Activated CD8-positive, alpha-beta memory T cell treated with anti-CD3 and anti-CD28 coated beads, Interleukin-2, amount 50 U/mL, for 24 hours (primary cell): Measurements from ENCODE around the gene ARMC6.
"Not testable (repeated sequence)": the region's sequence is repeated elsewhere in the genome, so short reads cannot be mapped to it uniquely, and the experiment has no call there.

Source experiments
- DNase-seq: peaks from one replicate; pipeline ENCODE4 v3.0.0-alpha.2; 2020; ENCODE audit errors: extremely low read depth

ARMC6 gene

GRCh38 chr19:19074196-19074882, 40.9 kb downstream of the ARMC6 start:
- no peak for DNase-seq

DNA sequence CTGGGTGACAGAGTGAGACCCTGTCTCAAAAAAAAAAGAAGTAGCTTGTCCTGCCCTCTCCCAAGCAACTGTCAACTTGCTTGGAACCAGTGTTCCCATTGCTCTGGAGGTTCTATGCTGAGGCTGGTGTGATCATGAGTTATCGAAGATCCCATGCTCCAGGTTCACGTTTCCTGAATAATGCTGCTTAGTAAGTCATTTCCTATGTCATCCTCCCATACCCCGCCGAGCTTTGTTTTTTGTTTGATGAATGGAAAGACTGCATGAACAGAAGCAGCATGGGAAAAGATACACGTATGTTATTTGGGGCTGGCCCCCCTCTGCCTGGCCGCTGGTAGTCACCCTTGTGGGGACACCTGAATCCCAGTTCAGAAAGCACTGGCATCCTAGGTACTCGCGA, 41.7 kb downstream of the ARMC6 start:
- DNase-seq = no peak

GRCh38 chr19:19076476-19076875, 43.1 kb downstream of the ARMC6 start:
- DNase-seq = no peak

DNA sequence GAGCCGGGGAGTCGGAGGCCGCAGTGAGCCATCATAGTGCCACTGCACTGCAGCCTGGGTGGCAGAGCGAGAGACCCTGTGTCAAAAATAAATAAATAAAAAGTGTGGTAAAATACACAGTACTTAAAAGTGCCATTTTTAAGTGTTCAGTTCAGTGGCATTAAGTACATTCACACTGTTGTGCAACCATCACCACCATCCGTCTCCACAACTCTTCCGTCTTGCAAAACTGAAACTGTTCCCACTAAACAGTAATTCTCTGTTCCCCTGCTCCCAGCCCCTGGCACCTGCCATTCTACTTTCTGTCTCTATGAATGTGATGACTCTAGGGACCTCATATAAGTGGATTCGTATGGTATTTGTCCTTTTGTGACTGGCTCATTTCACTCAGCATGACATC, 43.7 kb downstream of the ARMC6 start:
- DNase-seq = no peak

- DNase-seq = no peak
Measured at GRCh38 chr19:19078801-19079200, 45.4 kb downstream of the ARMC6 start.

DNA sequence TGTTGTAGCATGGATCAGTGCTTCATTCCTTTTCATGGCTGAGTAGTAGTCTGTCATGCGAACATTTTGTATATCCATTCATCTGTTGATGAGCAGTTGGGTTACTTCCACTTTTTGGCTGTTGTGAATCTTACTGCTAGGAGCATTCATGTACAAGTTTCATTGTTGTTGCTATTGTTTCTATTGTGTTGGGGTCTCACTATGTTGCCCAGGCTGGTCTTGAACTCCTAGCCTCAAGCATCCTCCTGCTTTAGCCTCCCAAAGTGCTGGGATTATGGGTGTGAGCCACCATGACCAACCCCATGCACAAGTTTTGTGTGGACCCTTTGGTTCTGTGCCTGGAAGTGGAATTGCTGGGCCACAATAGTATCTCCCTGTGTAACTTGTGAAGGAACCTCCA, 46.2 kb downstream of the ARMC6 start:
- DNase-seq = no peak

DNA sequence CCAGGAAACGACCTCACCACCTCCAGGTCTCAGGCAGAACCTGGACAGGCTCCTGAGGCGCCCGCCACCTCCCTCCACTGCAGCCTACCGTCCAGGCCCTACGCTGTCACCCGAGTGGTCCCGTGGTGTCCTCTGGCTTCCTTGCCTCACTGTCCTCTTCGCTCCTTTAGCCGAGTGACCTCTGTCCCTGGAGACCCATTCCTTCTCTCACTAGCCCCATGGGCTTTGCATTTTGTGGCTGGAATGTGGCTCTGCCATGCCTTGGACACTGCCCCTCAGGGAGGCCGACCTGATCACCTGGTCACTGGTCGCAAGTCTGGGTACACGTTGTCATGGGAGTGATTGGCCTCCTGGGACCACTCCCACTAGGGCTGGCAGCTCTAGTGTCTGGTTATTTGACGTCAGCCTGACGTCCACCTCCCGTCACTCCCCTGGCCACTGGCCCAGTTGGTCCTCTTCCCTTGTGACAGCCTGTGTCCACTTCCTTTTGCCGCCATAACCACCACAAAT, 48.3 kb downstream of the ARMC6 start:
- no peak for DNase-seq

GRCh38 chr19:19083413-19084178, 50.2 kb downstream of the ARMC6 start:
- no peak for DNase-seq

GRCh38 chr19:19087676-19088075, 54.3 kb downstream of the ARMC6 start:
- DNase-seq = no peak

DNA sequence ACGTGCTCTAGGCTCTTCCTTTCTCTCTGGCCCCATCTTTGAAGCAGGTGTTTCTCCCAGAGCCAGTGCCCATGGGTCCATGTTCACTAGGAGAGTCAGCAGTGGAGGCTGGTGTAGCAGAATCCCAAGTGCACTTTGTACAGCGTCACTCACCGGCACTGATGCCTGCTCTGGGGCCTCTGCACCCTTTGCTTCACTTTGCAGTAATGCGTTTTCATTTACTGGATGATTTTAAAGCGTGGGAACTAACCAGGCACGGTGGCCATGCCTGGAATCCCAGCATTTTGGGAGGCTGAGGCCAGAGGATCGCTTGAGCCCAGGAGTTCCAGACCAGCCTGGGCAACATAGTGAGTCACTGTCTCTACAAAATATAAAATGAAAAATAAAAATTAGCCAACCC, 61.1 kb downstream of the ARMC6 start:
- no peak for DNase-seq

- no peak for DNase-seq
Measured at GRCh38 chr19:19095691-19096090, 62.3 kb downstream of the ARMC6 start.

DNA sequence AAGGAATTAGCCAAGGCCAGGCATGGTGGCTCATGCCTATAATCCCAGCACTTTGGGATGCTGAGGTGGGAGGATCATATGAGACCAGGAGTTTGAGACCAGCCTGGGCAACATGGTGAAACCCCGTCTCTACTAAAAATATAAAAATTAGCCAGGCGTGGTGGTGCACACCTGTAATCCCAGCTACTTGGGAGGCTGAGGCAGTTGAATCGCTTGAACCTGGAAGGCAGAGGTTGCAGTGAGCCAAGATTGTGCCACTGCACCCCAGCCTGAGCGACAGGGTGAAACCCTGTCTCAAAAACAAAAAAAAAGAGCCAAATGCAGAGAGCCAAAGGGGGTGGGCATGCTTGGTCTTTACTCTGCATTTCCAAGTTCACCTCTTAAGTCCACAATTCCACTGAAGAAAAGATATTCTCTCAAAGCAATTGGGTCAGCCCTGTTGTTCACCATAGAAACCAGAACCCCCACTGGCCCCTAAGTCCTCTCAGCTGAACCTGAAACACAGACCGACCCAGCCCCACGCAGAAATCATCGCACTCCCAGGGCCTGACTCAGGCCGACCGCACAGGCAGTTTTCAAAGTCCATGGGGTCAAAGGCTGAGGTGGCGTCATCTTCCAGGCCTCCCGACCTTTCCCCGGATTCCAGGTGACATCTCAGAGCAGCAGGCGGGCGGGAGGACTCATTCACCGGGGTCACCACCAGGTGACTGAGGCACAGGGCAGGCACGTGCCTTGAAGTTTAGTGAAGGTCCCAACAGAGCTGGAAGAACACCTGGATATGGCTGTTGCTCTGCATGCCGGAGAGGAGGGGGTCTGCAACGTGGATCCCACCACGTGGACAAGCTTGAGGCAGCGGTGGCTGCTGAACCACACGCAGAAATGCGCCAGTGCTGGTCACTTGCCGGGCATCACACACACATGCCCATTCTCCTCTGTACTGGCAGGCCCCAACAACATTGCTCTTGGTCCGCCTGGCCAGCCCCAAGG, 63.5 kb downstream of the ARMC6 start:
- no peak for DNase-seq

- DNase-seq = no peak
Measured at GRCh38 chr19:19098084-19098702, 64.8 kb downstream of the ARMC6 start.

DNA sequence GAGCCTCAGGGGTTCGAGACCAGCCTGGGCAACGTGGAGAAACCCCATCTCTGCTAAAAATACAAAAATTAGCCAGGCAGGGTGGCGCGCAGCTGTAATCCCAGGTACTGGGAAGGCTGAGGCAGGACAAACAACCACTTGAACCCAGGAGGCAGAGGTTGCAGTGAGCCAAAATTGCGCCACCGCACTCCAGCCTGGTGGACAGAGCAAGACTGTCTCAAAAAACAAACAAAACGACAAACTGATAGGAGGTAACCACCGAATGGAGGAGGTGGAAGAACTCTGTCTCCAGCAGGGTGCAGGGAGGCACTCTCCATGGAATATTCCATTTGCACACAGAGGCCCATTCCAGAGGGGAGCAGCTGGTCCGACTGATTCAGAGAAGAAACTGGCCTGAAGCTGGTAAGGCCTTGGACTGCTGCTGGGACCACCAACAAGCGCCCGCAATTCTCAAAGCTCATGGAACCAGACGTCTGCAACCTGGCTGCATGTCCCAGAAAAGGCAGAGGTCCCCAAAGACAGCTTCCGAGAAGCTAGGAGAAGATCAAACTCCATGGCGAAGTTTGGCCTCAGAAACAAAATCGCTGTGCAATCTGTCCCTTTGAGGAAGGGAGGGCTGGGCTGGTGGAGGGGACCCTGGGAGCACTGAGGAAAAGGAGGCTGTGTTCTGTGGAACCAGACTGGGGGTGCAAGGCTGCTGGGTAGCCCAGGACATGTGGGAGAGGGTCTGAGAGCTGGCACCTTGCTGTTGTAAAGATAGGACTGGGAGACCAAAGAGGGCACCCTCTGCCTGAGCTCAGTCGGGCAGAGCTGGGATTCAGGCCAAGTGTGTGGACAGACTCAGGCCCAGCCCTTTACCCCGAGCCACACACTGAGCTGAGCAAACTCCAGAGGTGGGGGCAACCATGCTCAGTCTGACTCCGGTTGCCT, 65.6 kb downstream of the ARMC6 start:
- DNase-seq = no peak

GRCh38 chr19:19101540-19101939, 68.1 kb downstream of the ARMC6 start:
- no peak for DNase-seq

DNA sequence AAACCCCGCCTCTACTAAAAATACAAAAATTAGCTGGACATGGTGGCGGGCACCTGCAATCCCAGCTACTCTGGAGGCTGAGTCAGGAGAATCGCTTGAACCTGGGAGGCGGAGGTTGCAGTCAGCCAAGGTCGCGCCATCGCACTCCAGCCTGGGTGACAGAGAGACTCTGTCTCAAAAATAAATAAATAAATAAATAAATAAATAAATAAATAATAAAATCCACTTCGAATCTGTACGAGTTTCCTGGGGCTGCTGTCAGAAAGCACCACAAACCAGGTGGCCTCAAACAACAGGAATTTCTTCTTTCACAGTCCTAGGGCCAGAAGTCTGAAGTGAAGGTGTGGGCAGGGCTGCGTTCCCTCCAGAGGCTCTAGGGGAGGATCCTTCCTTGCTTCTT, 69.2 kb downstream of the ARMC6 start:
- DNase-seq = not testable (repeated sequence)

DNA sequence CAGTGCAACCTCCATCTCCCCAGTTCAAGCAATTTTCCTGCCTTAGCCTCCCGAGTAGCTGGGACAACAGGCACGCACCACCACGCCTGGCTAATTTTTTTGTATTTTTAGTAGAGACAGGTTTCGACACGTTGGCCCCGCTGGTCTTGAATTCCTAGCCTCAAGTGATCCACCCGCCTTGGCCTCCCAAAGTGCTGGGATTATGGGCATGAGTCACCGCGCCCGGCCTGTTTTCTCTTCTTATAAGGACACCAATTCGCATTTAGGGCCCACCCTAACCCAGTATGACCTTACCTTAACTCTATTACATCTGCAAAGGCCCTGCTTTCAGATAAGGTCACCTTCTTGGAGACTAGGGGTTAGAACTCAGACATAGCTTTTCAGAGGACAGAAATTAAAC, 69.8 kb downstream of the ARMC6 start:
- DNase-seq = no peak

DNA sequence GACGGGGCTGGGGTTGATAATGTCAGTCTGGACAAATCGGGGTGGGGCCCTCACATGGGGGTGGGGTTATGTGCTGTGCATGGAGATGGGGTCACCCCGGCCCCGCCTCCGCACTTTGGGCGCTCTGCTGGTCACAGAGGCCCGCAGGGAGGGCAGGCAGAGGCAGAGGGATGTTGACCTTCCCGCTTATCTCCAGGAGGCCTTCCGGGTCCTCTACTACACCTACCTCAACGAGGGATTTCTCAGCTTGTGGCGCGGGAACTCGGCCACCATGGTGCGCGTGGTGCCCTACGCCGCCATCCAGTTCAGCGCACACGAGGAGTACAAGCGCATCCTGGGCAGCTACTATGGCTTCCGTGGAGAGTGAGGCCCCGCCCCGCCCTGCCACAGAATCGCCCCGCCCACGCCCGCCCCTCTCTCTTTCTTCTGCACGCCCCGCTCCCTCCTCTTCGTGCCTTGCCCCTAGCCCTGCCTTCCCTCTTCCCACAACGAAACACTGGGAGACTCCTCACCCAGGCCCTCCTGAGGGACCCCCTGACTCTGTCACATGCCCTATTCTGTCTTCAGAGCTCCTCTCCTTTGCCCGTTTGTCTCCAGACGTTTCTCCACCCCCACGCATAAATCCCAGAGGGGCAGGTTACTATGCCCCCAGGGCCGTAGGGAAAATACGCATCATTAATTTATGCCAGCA, 72.1 kb downstream of the ARMC6 start:
- DNase-seq = no peak

DNA sequence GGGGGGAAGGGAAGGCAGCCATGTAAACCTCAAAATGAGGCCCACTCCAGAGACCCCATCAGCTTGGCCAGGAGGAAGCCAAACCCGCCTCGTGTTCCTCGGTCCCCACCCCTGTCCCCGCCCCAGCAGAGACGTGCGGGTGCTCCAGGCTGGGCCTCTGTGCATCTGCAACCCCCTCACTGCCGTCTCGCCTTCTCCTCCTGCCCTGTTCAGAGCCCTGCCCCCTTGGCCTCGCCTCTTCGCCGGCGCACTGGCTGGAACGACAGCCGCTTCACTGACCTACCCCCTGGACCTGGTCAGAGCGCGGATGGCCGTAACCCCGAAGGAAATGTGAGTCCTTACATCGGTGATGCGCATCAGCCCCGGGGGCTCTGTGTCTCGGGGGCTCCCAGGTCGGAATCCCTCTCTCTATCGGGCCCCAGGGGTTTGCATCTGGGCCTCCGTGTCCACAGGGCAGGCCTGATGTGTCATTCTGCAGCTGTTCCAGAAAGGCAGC, 72.7 kb downstream of the ARMC6 start:
- DNase-seq = no peak

GRCh38 chr19:19106938-19107337, 73.5 kb downstream of the ARMC6 start:
- DNase-seq = not testable (repeated sequence)
